Right cardiac atrium (tissue), 5 donors: Measurements from ENCODE around the gene AKNA. TPM values are rescaled to one million over a fixed set of nuclear protein-coding genes. Genes with fewer than 3 reads are reported as not detected.
A peak's percentile ranks its signal among the peaks of the same experiment; 100 is the strongest.

Experiments used
- ATAC-seq, 2 donors: fragments of 200-7000 bp; cut with Tn5 transposase; one replicate each; pipeline versions ENCODE4 v1.8.0 to v1.9.1; 2020; ENCODE audit warnings: moderate library complexity in 2 of 2, mild to moderate bottlenecking in 1 of 2
- DNase-seq, 3 donors: peaks; one replicate each; pipeline ENCODE4 v3.0.0-alpha.2; 2020
- H3K27ac ChIP-seq: one replicate; pipeline ENCODE4 v1.5.1; 2013; ENCODE audit warnings: mild to moderate bottlenecking, low read length, control low read depth, moderate library complexity
- H3K27me3 ChIP-seq: one replicate; pipeline ENCODE4 v1.6.1; 2013; ENCODE audit not compliant: control insufficient read depth, insufficient read depth
- H3K4me1 ChIP-seq: one replicate; pipeline ENCODE4 v1.6.1; 2013; ENCODE audit warnings: low read length; ENCODE audit not compliant: control insufficient read depth, insufficient read depth
- H3K4me3 ChIP-seq: one replicate; pipeline ENCODE4 v1.5.1; 2013; ENCODE audit warnings: low read length, control low read depth
- H3K9me3 ChIP-seq: one replicate; pipeline ENCODE4 v1.6.1; 2013; ENCODE audit warnings: low read length; ENCODE audit not compliant: control insufficient read depth
- WGBS: extraction: QIAGEN DNeasy Blood & Tissue Kit; methylation state at CpG from one replicate; pipeline ENCODE4 v1.1.7; 2013; 5-methylcytosine and 5-hydroxymethylcytosine counted together
- intact Hi-C, 4 donors: fragments of 100-400 bp; cut with DNase I; formaldehyde crosslinking; loops; one replicate each; pipeline versions ENCODE4 v1.11.0 to v1.14.0; 2022 to 2023
- polyA plus RNA-seq: library from polyadenylated mRNA; stranded (reverse); fragments of 200-250 nt; gene quantifications from one replicate; pipeline ENCODE4 v1.2.3, GENCODE V29; 2013
- total RNA-seq, 4 donors: library from RNA; stranded (reverse); fragmentation: NEBNext Ultra II Directional; extraction: Animal tissue kit (Norgen Biotek cat#: 25700); gene quantifications; one replicate each; pipeline ENCODE4 v1.2.1, GENCODE V29; 2021
- donor health status: healthy with polysubstance abuse.
- donor health status: DM: no; HTN: yes; CAD: no.
- donor health status: DM: no; HTN: no; CAD: no.
- donor health status: DM: no; HTN: yes; CAD: no; lungs with severe emphysema.
- donor health status: DM: yes; HTN: yes; CAD: no.

Gene AKNA
- total and polyA plus RNA-seq, 5 donors = 8.4 to 10.3 (median 8.9) TPM

GRCh38 chr9:114386361-114386885 is 1.4 kb downstream of the AKNA start:
- no peak for DNase-seq
- ATAC-seq = no peak
- 45% methylated on average over 10 of the region's 10 CpGs for WGBS

GRCh38 chr9:114385397-114386181 is 2.2 kb downstream of the AKNA start:
- Histone ChIP-seq H3K4me1 (peaks cover 15% of the 10 kb centered on the region), H3K4me3 (no peak overlapping the region), H3K9me3 (no peaks in the 10 kb centered on the region), H3K27ac (peak overlapping the region; percentile 78), H3K27me3 (no peaks in the 10 kb centered on the region)
- intact Hi-C loops = no loop called here
- DNase-seq (peak; percentile 68 to 83 (median 74)), ATAC-seq (peak; percentile 10 to 40)
- 65% methylated on average over 11 of the region's 11 CpGs for WGBS

More at GRCh38 chr9:114386361-114386885, 1.4 kb downstream of the AKNA start:
- Histone ChIP-seq H3K9me3 (no peaks in the 10 kb centered on the region), H3K4me3 (peak overlapping the region; percentile 35), H3K4me1 (peaks cover 15% of the 10 kb centered on the region), H3K27me3 (no peaks in the 10 kb centered on the region), H3K27ac (peak overlapping the region; percentile 71)
- intact Hi-C loops = no loop called here

- WGBS = 86% methylated on average over 7 of the region's 7 CpGs
- Histone ChIP-seq H3K4me3 (no peak overlapping the region), H3K4me1 (peaks cover 15% of the 10 kb centered on the region), H3K27ac (peak overlapping the region; percentile 57), H3K27me3 (no peaks in the 10 kb centered on the region), H3K9me3 (no peaks in the 10 kb centered on the region)
- intact Hi-C loops = no loop called here
- ATAC-seq = no peak
- no peak for DNase-seq
These were observed 2.9 kb downstream of the AKNA start for GRCh38 chr9:114384836-114385396.

GRCh38 chr9:114384341-114384740 is 3.4 kb downstream of the AKNA start:
- peaks cover 15% of the 10 kb centered on the region for H3K4me1 ChIP-seq
- H3K9me3 ChIP-seq = no peaks in the 10 kb centered on the region
- WGBS = 51% methylated on average over 1 of the region's 1 CpG
- intact Hi-C loops = no loop called here
- ATAC-seq = no peak
- no peaks in the 10 kb centered on the region for H3K27me3 ChIP-seq
- no peak overlapping the region for H3K4me3 ChIP-seq
- DNase-seq = no peak
- no peak overlapping the region for H3K27ac ChIP-seq

- ATAC-seq (peak; percentile 42 to 62), DNase-seq (peak; percentile 55 to 74 (median 71))
- H3K27me3 ChIP-seq = no peaks in the 10 kb centered on the region
- H3K4me1 ChIP-seq = peaks cover 15% of the 10 kb centered on the region
- H3K27ac ChIP-seq = peak overlapping the region; percentile 82
- H3K4me3 ChIP-seq = no peak overlapping the region
- intact Hi-C loops = no loop called here
- no peaks in the 10 kb centered on the region for H3K9me3 ChIP-seq
- 36% methylated on average over 8 of the region's 8 CpGs for WGBS
These were observed 4.1 kb downstream of the AKNA start for GRCh38 chr9:114383521-114384231.

- Histone ChIP-seq H3K4me1 (peaks cover 10% of the 10 kb centered on the region), H3K27ac (peak overlapping the region; percentile 82), H3K9me3 (no peaks in the 10 kb centered on the region), H3K4me3 (no peak overlapping the region), H3K27me3 (no peaks in the 10 kb centered on the region)
- intact Hi-C loops = no loop called here
- DNase-seq (peak in 2 of 3 donors; percentile 66 to 76), ATAC-seq (peak in 1 of 2 donors; percentile 3)
- WGBS = 52% methylated on average over 17 of the region's 17 CpGs
These were observed 4.9 kb downstream of the AKNA start for GRCh38 chr9:114382699-114383520.

- no peak for ATAC-seq
- 95% methylated on average over 5 of the region's 5 CpGs for WGBS
- no peak for DNase-seq
- Histone ChIP-seq H3K27ac (no peak overlapping the region), H3K9me3 (no peaks in the 10 kb centered on the region), H3K4me3 (no peak overlapping the region), H3K27me3 (no peaks in the 10 kb centered on the region), H3K4me1 (peaks cover 8% of the 10 kb centered on the region)
- intact Hi-C loops = no loop called here
These were observed 8.9 kb downstream of the AKNA start for GRCh38 chr9:114378883-114379282.

- Histone ChIP-seq H3K4me1 (peaks cover under 1% of the 10 kb centered on the region), H3K4me3 (no peak overlapping the region), H3K27me3 (no peaks in the 10 kb centered on the region), H3K9me3 (no peaks in the 10 kb centered on the region), H3K27ac (no peak overlapping the region)
- ATAC-seq = no peak
- DNase-seq = no peak
- intact Hi-C loops = no loop called here
- whole genome bisulfite sequencing = 88% methylated on average over 8 of the region's 8 CpGs
These were observed 9.8 kb downstream of the AKNA start for GRCh38 chr9:114378016-114378415.

GRCh38 chr9:114376586-114377445 is 11.0 kb downstream of the AKNA start:
- DNase-seq = no peak
- H3K27me3 ChIP-seq = no peaks in the 10 kb centered on the region
- H3K27ac ChIP-seq = no peak overlapping the region
- 94% methylated on average over 19 of the region's 19 CpGs for WGBS
- ATAC-seq = no peak
- intact Hi-C loops = no loop called here
- no peaks in the 10 kb centered on the region for H3K9me3 ChIP-seq
- no peaks in the 10 kb centered on the region for H3K4me1 ChIP-seq
- no peak overlapping the region for H3K4me3 ChIP-seq
